NAMALWA (cell line): ENCODE results near the gene TRIM50.
"Not testable (repeated sequence)": the region's sequence is repeated elsewhere in the genome, so short reads cannot be mapped to it uniquely, and the experiment has no call there.

Source experiments
- DNase-seq: peaks from one replicate; pipeline ENCODE4 v3.0.0-alpha.2; 2015; ENCODE audit warnings: low spot score

TRIM50 gene

GRCh38 chr7:73327922-73328321 is at the start of gene TRIM50, which contains the start of gene FKBP6:
TSS of gene TRIM50 (minus strand) at chr7:73328082. CDS start at chr7:73324787, 3,295 bp downstream.
TSS of gene FKBP6 (plus strand) at chr7:73328161. CDS start at chr7:73328429, 268 bp downstream.
- DNase-seq: not testable (repeated sequence)

- no peak for DNase-seq
These were observed 49.0 kb upstream of the TRIM50 start for GRCh38 chr7:73376671-73377412.

GRCh38 chr7:73376262-73376661 is 48.4 kb upstream of the TRIM50 start:
- DNase-seq: not testable (repeated sequence)

- DNase-seq: no peak
These were observed 45.9 kb upstream of the TRIM50 start for GRCh38 chr7:73373741-73374140.

- no peak for DNase-seq
These were observed 41.7 kb upstream of the TRIM50 start for GRCh38 chr7:73369622-73370021.

GRCh38 chr7:73369009-73369408 is 41.1 kb upstream of the TRIM50 start:
- DNase-seq: no peak

GRCh38 chr7:73366990-73367389 is 39.1 kb upstream of the TRIM50 start:
- DNase-seq: no peak

- peak; percentile 35 for DNase-seq
These were observed 38.2 kb upstream of the TRIM50 start for GRCh38 chr7:73366127-73366526.

GRCh38 chr7:73364006-73364728 is 36.3 kb upstream of the TRIM50 start:
- no peak for DNase-seq

GRCh38 chr7:73363225-73364005 is 35.5 kb upstream of the TRIM50 start:
- DNase-seq: no peak

- DNase-seq: not testable (repeated sequence)
These were observed 32.7 kb upstream of the TRIM50 start for GRCh38 chr7:73360590-73360989.

GRCh38 chr7:73359746-73360375 is 32.0 kb upstream of the TRIM50 start:
- DNase-seq: no peak

- no peak for DNase-seq
These were observed 31.4 kb upstream of the TRIM50 start for GRCh38 chr7:73359306-73359705.

- DNase-seq: no peak
These were observed 30.9 kb upstream of the TRIM50 start for GRCh38 chr7:73358590-73359275.

GRCh38 chr7:73356159-73356558 is 28.3 kb upstream of the TRIM50 start:
- no peak for DNase-seq

- DNase-seq: no peak
These were observed 26.9 kb upstream of the TRIM50 start for GRCh38 chr7:73354821-73355220.

- DNase-seq: no peak
These were observed 26.3 kb upstream of the TRIM50 start for GRCh38 chr7:73354196-73354595.

GRCh38 chr7:73353243-73353642 is 25.4 kb upstream of the TRIM50 start:
- no peak for DNase-seq

- no peak for DNase-seq
These were observed 24.9 kb upstream of the TRIM50 start for GRCh38 chr7:73352784-73353183.

GRCh38 chr7:73351447-73352167 is 23.7 kb upstream of the TRIM50 start:
- DNase-seq: no peak
